HG03378 (cell line): Measurements from ENCODE around the gene ATM.

Experiments
- ATAC-seq: cut with Tn5 transposase; IDR thresholded peaks from one replicate; pipeline ENCODE4 v1.9.1; 2021; ENCODE audit warnings: mild to moderate bottlenecking, moderate library complexity; ENCODE audit not compliant: unreplicated experiment

The ATM gene

GRCh38 chr11:108222574-108223347, at the start of gene ATM, which contains the start of gene NPAT:
Gene ATM (plus strand): TSS chr11:108223067. CDS start chr11:108227625, 4,558 bp downstream.
Gene NPAT (minus strand): TSS chr11:108222638. CDS start chr11:108222536, 102 bp downstream.
- peak; percentile 78 for ATAC-seq

GRCh38 chr11:108177570-108177969, 45.3 kb upstream of the ATM start:
- no peak for ATAC-seq

GRCh38 chr11:108193725-108194124, 29.1 kb upstream of the ATM start:
- no peak for ATAC-seq

GRCh38 chr11:108196901-108197300, 26.0 kb upstream of the ATM start:
- no peak for ATAC-seq

GRCh38 chr11:108197351-108197750, 25.5 kb upstream of the ATM start:
- ATAC-seq, result no peak

GRCh38 chr11:108198833-108199232, 24.0 kb upstream of the ATM start:
- no peak for ATAC-seq

GRCh38 chr11:108199446-108200321, 23.2 kb upstream of the ATM start:
- peak; percentile 84 for ATAC-seq

GRCh38 chr11:108203075-108203474, 19.8 kb upstream of the ATM start:
- no peak for ATAC-seq

GRCh38 chr11:108204376-108204775, 18.5 kb upstream of the ATM start:
- no peak for ATAC-seq

- no peak for ATAC-seq
Observed at GRCh38 chr11:108204929-108205499, 17.9 kb upstream of the ATM start.

- no peak for ATAC-seq
Observed at GRCh38 chr11:108206171-108206570, 16.7 kb upstream of the ATM start.

GRCh38 chr11:108206969-108207682, 15.7 kb upstream of the ATM start:
- no peak for ATAC-seq

- ATAC-seq, result no peak
Observed at GRCh38 chr11:108207683-108208060, 15.2 kb upstream of the ATM start.

GRCh38 chr11:108210441-108210840, 12.4 kb upstream of the ATM start:
- ATAC-seq, result no peak

GRCh38 chr11:108213784-108214183, 9.1 kb upstream of the ATM start:
- ATAC-seq, result no peak

- ATAC-seq, result no peak
Observed at GRCh38 chr11:108216988-108217387, 5.9 kb upstream of the ATM start.

GRCh38 chr11:108218455-108218854, 4.4 kb upstream of the ATM start:
- no peak for ATAC-seq

- ATAC-seq, result no peak
Observed at GRCh38 chr11:108218912-108219783, 3.7 kb upstream of the ATM start.

GRCh38 chr11:108220721-108221336, 2.0 kb upstream of the ATM start:
- ATAC-seq, result no peak

- ATAC-seq, result no peak
Observed at GRCh38 chr11:108221371-108221770, 1.5 kb upstream of the ATM start.
